Right renal cortex interstitium (tissue), 3 donors: ENCODE data around the gene UTP25. TPM values are rescaled to one million over a fixed set of nuclear protein-coding genes. Genes with fewer than 3 reads are reported as not detected.

Experiments used
- DNase-seq, 3 donors: peaks; one replicate each; pipeline ENCODE4 v3.0.0-alpha.2; 2013; ENCODE audit warnings: low read depth in 3 of 3, low spot score in 2 of 3
- polyA plus RNA-seq, 3 donors: library from polyadenylated mRNA; unstranded; fragments of 120-200 nt; gene quantifications; one replicate each; pipeline ENCODE4 v1.2.1, GENCODE V29; 2013; ENCODE audit not compliant: insufficient read length in 3 of 3

Gene UTP25
- polyA plus RNA-seq, 3 donors: 9.9 to 11.1 (median 11.0) TPM

GRCh38 chr1:209805341-209805781 lies 22.4 kb upstream of the UTP25 start:
- DNase-seq: no peak

DNA sequence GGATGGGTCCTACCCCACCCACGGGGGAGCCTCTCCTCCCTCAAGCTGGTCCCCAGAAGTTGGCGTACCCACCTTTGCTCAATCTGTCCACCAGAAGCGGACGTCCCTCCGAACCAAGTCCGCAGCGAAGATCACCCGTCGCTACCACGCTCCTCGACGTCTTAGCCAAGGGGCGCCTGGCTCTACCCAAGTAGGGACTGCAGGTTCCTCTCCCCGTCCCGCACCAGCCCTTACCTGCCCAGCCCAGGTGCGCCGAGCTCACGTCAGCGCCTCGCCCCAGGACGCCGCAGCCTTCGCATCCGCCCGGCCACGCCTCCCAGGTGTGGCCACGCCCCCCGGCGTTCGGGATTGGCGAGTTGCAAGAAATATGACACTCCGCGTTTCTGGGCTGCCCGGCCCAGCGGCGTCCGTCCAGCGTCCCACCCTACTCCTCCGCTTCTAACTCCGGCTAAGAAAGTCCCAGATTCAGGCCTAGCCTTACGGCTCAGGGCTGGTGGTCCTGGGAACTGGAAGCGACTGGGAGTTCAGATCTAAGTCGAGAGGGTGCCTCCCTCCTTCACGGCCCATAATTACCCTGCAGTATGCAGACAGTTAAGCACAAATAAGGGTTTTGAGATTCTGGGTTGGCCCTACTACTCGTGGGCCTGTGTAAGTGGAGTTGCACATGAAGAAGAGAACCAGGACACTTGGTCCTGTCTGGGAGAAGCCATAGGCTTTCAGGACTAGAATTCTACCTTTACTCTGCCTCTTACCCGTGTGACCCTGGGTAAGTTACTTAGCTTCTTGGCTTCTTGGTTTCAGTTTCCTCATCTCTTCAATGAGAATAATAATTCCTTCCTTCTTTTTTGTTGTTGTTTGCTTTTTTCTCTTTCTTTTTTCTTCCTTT lies 21.7 kb upstream of the UTP25 start, which contains the start of gene IRF6:
IRF6 (minus strand) TSS at position 268 of the 886 bp plus-strand sequence. CDS start 4,729 bp downstream, outside the sequence.
- DNase-seq: peak in 2 of 3 donors; percentile 72 to 76

DNA sequence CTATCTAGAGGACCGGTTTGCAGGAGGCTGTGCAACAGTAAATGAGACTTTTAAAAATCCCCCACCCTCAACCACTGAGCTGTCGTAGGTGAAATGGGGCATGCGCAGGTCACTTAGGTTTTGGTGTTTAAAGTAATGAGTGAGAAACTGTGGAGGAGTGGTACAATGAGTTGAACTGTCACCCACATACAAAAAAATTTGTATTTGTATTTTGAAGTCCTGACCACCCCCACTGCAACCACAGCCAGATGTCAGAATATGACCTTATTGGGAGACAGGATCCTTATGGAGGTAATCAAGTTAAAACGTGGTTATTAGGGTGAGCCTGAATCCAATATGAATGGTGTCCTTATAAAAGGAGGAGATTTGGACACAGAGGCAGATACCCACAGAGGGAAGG lies 20.3 kb upstream of the UTP25 start:
- DNase-seq: no peak

GRCh38 chr1:209808059-209808581 lies 19.7 kb upstream of the UTP25 start:
- no peak for DNase-seq

- DNase-seq: no peak
Measured at GRCh38 chr1:209809611-209810010, 18.2 kb upstream of the UTP25 start.

DNA sequence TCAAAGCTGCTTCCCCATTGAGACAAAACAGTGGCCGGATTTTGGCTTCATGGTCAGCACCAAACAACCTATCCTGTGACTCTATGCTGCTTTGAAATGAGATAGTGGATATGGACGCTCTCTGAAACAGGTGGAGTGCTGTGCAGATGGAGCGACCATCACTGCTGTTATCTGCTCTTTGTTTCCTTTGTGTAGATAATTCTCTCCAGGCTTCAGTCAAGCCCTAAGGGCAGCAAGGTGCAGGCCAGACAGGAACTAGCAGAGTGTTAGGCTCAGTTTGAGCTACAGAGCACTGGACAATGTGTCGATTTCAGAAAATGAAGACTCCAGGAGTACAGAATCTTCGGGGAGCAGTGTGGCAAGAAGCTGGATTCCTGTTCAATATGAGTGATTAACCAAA lies 17.0 kb upstream of the UTP25 start:
- DNase-seq: no peak

- DNase-seq: no peak
Measured at GRCh38 chr1:209813902-209814301, 13.9 kb upstream of the UTP25 start.

DNA sequence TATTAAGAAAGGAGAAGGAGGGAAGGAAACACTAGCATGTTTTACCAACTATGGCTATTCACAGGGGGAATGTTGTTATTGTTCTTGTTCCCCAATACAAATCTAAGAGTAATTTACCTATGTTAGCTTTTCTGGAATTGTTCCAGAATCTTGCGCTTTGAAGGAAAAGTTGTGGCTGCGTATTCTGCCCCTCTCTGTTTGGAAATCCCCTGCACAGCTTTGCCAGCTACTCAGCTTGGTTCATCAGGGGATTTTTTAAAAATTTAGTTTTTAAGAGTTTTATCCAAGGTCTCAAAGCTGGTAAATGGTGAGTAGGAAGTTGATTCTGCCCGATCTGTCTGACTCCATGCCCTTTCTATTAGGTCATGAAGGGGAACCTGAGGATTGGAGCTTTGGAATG lies 12.3 kb upstream of the UTP25 start:
- DNase-seq: no peak

GRCh38 chr1:209815931-209816341 lies 11.8 kb upstream of the UTP25 start:
- no peak for DNase-seq

- DNase-seq: no peak
Measured at GRCh38 chr1:209816923-209817322, 10.8 kb upstream of the UTP25 start.

GRCh38 chr1:209817691-209818090 lies 10.1 kb upstream of the UTP25 start:
- no peak for DNase-seq

DNA sequence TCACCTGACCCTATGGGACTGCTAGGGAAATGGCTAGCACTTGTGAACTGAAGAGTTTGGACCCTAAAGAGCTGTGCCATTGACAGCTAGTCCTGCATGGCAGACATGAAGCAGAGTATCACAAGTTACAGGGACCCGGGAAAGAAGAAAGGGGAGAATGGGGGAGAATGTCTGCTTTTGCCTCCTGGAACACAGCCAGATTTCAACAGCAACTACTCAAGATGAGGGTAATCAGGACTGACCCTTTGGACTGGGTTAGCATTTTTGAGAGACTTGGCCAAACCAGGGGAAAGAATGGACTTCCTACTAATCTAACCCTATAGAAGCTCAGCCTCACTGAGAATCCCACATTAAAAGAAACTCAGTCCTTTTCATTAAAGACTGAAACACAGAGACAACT lies 8.7 kb upstream of the UTP25 start:
- no peak for DNase-seq

DNA sequence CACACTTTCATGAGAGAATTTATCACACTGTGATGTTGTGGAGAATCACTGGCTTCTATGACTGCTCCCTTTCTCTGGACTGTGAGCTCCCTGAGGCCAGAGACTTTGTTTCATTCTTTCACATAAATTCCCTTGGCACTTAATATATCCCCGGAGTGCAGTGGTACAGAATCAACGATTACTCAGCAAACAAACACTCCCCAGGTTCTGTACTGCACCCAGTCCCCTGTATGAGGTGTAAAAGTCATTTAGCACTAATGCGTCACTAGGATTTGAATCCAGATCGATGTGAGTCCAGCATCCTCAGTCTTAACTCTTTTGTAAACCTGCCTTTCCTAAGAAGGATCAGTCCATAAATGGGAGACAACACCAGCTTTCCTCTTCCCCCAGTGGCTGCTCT lies 6.8 kb upstream of the UTP25 start:
- DNase-seq: no peak

GRCh38 chr1:209822706-209823105 lies 5.1 kb upstream of the UTP25 start:
- DNase-seq: no peak

- DNase-seq: peak in 2 of 3 donors; percentile 15 to 36
Measured at GRCh38 chr1:209823143-209824041, 4.4 kb upstream of the UTP25 start.

- DNase-seq: no peak
Measured at GRCh38 chr1:209825591-209826434, 2.0 kb upstream of the UTP25 start.

- DNase-seq: no peak
Measured at GRCh38 chr1:209829716-209830115, 1.9 kb downstream of the UTP25 start.

- no peak for DNase-seq
Measured at GRCh38 chr1:209830722-209831121, 3.0 kb downstream of the UTP25 start.

GRCh38 chr1:209831615-209832014 lies 3.8 kb downstream of the UTP25 start:
- no peak for DNase-seq

- no peak for DNase-seq
Measured at GRCh38 chr1:209835782-209836298, 8.1 kb downstream of the UTP25 start.
